ENCODE data around the gene KHK. TPM values are rescaled to one million over a fixed set of nuclear protein-coding genes. Genes with fewer than 3 reads are reported as not detected.
"Not testable (repeated sequence)": the region's sequence is repeated elsewhere in the genome, so short reads cannot be mapped to it uniquely, and the experiment has no call there.

The KHK gene
- total and polyA plus RNA-seq, 12 donors: 0.32 to 4.6 (median 2.2) TPM

DNA sequence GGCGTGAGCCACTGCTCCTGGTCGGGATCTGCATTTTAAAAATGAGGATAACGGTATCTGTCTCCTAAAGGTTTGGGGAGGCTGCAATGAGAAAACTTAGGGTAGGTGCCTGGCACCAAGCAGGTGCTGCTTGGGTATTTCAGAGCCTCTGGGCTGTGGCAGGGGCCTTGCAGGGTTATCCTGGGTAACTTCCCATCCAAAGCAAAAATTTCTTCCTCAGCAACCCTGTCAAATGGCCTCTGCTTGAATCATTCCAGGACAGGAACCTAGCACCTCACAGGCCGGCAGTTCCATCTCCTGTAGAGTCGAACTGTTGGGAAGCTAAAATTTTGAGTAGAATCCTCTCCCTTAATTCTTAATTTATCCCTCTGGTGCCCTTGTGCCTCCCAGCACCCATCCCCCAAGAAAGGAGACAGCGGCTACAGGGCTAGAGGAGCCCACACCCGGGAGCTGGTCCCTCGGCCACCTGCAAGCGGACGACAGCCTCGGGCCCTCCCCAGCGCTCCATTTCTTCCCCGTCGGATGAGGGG, 31.5 kb downstream of the KHK start:
- DNase-seq: no peak
- TF ChIP-seq, protein P1, sequence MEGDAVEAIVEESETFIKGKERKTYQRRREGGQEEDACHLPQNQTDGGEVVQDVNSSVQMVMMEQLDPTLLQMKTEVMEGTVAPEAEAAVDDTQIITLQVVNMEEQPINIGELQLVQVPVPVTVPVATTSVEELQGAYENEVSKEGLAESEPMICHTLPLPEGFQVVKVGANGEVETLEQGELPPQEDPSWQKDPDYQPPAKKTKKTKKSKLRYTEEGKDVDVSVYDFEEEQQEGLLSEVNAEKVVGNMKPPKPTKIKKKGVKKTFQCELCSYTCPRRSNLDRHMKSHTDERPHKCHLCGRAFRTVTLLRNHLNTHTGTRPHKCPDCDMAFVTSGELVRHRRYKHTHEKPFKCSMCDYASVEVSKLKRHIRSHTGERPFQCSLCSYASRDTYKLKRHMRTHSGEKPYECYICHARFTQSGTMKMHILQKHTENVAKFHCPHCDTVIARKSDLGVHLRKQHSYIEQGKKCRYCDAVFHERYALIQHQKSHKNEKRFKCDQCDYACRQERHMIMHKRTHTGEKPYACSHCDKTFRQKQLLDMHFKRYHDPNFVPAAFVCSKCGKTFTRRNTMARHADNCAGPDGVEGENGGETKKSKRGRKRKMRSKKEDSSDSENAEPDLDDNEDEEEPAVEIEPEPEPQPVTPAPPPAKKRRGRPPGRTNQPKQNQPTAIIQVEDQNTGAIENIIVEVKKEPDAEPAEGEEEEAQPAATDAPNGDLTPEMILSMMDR (IDR thresholded peaks at IDR 0.05): no peak
- H3K9me3 ChIP-seq: no peaks in the 10 kb centered on the region
- H3K27me3 ChIP-seq: peaks cover 3 to 37% (median 28%) of the 10 kb centered on the region in 7 donors
- H3K4me1 ChIP-seq: peaks cover 4 to 17% (median 9%) of the 10 kb centered on the region in 9 donors
- no peak overlapping the region for H3K27ac ChIP-seq
- H3K4me3 ChIP-seq: peak overlapping the region in 9 of 10 donors; percentile 26 to 45 (median 35)
- 23% methylated on average over 14 of the region's 14 CpGs for WGBS, 2 donors
- intact Hi-C loops (cut with DNase I): no loop called here
- no peaks in the 10 kb centered on the region for H3K36me3 ChIP-seq
- no peak for ATAC-seq

DNA sequence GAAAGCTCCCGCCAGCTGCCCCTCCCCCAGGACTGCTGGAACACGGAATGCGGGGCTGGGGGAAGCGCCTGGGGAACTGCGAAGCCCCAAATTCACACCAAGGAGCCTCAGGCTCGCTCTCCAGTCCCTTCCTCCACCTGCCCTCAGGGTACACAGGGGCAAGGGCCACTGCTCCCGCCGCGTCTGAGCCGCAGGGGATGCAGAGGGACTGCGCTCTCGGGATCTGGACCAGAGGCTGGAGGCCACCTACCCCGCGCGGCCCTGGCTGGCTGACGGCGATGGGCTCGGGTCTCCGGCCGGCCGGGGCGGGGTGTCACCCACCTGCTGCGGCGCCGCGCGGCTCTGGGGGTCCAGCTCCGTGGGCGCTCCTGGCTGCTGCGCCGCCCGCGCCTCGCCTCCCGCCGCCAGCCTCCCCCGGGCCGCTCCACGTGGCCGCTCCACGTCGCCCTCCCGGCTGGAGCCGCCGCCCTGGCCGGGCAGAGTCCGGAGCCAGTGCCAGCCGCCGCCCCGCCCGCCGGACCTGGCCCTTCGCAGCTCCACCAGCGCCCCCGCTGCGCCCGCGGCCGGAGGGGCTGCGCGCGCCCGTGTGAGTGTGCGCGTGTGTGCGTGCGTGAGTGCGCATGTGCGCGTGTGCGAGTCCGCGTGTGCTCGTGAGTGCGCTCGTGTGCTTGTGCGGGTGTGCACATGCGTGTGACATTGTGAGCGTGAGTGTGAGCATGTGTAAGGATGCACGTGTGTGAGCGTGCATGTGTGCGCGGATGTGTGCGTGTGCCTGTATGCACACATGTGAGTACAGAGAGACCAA, 32.2 kb downstream of the KHK start, which contains the start of gene CGREF1:
CGREF1 (minus strand) TSS at position 604 of the 805 bp plus-strand sequence. CDS start 14,762 bp downstream, outside the sequence.
- Histone ChIP-seq H3K27me3 (peaks cover 3 to 37% (median 28%) of the 10 kb centered on the region in 7 donors), H3K4me3 (peak within 1 kb of the TSS in 9 of 10 donors; percentile 26 to 45 (median 35)), H3K27ac (no peak within 1 kb of the TSS), H3K4me1 (peaks cover 4 to 24% (median 11%) of the 10 kb centered on the region in 9 donors), H3K36me3 (no peaks in the 10 kb centered on the region), H3K9me3 (no peaks in the 10 kb centered on the region)
- peak in 2 of 8 donors; percentile 11 to 25 for ATAC-seq
- intact Hi-C loops (cut with DNase I): no loop called here
- TF ChIP-seq, protein P1 (IDR thresholded peaks at IDR 0.05): no peak
- WGBS, 2 donors: 3 to 5% methylated on average over 74 to 84 of the region's 84 CpGs
- no peak for DNase-seq

DNA sequence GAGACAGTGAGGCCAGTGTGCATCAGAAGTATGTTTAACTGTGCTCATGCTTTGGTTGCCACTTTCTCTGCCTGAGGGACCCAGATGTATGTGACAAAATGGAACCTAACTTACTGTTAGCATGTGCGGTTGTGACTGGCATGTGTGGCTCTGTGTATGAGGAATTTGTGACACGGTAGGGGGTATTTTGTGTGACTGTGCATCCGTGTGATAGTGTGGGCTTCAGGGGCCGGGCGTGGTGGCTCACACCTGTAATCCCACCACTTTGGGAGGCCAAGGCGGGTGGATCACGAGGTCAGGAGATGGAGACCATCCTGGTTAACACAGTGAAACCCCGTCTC, 32.7 kb downstream of the KHK start:
- H3K9me3 ChIP-seq; H3K27ac ChIP-seq; ATAC-seq; H3K36me3 ChIP-seq; intact Hi-C loops (cut with DNase I); DNase-seq: not testable (repeated sequence)
- WGBS, 2 donors: 83% methylated on average over 8 of the region's 8 CpGs
- Histone ChIP-seq H3K4me1 (peaks cover 4 to 27% (median 11%) of the 10 kb centered on the region in 9 donors), H3K4me3 (peak overlapping the region in 8 of 10 donors; percentile 26 to 45 (median 36)), H3K27me3 (peaks cover 3 to 37% (median 28%) of the 10 kb centered on the region in 7 donors)

DNA sequence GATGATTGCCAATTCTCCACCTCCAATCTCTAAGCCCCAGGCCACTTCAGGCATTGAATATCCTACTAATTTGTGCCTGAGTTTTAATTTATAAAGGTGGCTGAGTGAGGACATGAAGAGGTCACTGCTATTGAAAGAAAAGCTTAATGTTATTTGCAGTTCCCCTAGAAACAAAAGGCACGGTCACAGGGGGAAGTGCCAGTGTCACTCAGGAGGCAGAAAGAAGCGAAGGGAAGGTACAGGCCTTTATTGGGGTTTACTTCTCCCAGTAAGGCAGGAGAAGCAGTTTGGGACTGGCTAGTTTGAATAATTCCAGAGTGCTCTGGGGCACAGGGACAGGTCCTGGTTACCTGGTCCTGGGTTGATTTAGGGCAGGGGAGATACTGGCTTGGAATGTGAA, 35.3 kb downstream of the KHK start:
- Histone ChIP-seq H3K27me3 (peaks cover 3 to 32% (median 27%) of the 10 kb centered on the region in 7 donors), H3K27ac (no peak overlapping the region), H3K4me1 (peaks cover 4 to 30% (median 15%) of the 10 kb centered on the region in 9 donors), H3K9me3 (no peaks in the 10 kb centered on the region), H3K36me3 (no peaks in the 10 kb centered on the region), H3K4me3 (no peak overlapping the region)
- ATAC-seq (no peak), DNase-seq (no peak)
- WGBS, 2 donors: 78 to 81% methylated on average over 2 of the region's 2 CpGs
- TF ChIP-seq, protein P1 (IDR thresholded peaks at IDR 0.05): no peak
- intact Hi-C loops (cut with DNase I): no loop called here
